SKM-1 (cell line): ENCODE measurements around the gene ODF4.
"Not testable (repeated sequence)": the region's sequence is repeated elsewhere in the genome, so short reads cannot be mapped to it uniquely, and the experiment has no call there.

ENCODE experiments used
- DNase-seq: peaks from one replicate; lab custom pipeline; 2025; ENCODE audit not compliant: unreplicated experiment; lab: John Stamatoyannopoulos, UW

ODF4 gene

DNA sequence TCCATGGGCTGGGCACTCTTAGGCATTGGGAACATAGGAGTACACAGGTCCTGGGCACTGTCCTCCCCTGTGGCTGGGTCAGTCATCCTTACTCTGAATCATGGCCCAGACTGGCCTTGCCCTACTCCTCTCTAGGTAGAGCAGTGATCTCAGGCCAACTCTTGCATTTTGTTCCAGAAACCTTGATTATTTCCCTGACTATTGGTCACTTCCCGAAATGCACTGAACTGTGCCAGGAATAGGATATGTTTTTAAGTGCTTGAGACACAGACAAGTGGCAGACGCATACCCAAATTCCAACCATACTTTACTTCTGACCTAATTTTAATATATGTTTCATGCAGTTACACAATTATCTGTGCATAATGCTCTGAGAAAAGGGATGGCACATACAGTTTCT lies 26.6 kb downstream of the ODF4 start:
- DNase-seq = no peak

DNA sequence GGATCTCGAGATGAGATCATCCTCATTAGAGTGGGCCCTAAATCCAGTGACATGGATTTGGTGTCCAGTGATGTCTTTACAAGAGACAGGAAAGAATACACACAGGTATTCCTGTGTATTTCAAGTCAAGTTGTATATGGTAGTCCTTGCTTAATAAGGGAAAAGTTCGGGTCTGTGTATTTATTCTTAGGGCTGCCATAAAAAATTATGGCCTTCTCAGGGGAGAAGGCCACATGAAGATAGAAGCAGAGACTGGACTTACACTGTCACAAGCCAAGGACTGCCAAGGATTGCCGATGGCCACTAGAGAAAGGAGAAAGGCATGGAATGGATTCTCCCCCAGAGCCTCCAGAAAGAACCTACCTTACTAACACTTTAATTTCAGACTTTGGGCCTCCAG lies 28.6 kb downstream of the ODF4 start:
- DNase-seq = no peak

DNA sequence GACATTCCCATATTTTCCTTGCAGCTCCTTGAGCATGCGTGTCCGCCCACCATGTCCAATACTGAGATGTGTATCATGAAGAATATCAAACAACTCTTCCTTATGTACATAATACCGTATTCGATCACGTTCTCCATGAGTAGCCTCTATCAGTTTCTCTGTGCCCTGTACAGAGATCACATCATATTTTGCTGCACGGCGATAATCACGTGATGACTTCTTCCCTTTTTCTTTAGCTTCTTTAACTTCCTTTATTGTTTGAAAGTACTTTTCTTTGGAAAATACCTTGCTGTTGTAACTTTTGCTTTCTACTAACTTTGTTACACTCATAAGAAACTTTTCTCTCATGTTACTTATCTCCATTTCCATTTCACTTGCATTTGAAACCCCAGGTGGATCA lies 30.3 kb downstream of the ODF4 start:
- DNase-seq = no peak

DNA sequence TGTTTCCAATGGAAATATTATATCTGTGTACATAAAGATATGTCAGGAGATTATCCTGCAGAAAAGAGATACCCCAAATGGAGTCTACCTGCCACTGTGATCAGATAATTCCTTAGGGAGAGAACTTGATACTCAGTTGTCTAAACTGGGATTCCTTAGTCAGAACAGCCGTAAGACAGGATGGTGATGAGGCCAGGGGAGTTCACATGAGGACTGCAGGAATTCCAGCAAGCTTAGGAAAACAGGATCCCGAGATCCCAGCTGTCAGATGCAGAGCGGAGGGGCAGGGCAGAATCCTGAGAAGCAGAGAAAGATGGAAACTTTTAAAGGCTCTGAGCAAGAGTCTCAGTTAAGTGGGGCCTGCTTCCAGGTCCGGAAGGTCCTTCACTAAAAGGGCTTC lies 32.1 kb downstream of the ODF4 start:
- DNase-seq = no peak

DNA sequence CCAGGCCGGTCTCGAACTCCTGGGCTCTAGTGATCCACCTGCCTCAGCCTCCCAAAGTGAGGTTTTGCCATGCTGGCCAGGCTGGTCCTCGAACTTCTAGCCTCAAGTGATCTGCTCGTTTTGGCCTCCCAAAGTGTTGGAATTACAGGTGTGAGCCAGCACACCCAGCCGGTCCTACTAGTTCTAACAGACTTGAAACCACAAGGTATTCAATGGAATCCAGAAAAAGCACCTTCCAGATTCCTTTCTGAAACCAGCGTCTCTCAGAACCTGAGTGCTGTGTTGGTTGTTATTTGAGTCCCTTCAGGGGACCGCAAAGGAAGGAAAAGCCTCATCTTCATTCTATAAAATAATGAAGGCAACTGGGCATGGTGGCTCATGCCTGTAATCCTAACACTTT lies 32.8 kb downstream of the ODF4 start:
- DNase-seq = no peak

DNA sequence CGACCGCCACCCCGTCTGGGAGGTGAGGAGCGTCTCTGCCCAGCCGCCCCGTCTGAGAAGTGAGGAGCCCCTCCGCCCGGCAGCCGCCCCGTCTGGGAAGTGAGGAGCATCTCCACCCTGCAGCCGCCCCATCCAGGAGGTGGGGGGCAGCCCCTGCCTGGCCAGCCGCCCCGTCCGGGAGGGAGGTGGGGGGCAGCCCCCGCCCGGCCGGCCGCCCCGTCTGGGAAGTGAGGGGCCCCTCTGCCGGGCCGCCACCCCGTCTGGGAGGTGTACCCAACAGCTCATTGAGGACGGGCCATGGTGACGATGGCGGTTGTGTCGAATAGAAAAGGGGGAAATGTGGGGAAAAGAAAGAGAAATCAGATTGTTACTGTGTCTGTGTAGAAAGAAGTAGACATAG lies 34.2 kb downstream of the ODF4 start:
- not testable (repeated sequence) for DNase-seq

DNA sequence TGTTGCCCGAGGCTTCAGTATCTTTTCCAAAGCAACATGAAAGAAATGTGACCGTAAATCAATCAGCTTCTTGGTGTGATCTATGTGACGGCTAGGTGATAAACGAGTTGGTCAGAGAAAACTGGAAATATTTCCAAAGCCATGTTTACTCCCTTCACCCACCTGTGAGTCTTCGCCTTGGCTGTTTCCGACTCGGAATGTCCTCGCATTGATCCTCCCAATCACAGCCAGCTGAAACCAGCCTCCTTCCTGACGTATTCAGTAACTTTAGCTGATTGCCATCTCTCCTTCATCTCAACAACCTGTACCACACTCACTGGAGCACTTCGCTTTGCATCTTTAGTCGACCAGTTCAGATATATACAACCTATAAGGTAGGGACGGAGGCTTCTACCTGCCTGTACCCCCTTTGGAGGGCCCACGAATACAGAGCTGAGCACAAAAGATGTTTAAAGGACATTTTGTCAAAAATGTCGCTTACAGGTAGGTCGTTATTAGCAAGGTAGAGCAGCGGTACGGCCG lies 36.2 kb downstream of the ODF4 start:
- no peak for DNase-seq

DNA sequence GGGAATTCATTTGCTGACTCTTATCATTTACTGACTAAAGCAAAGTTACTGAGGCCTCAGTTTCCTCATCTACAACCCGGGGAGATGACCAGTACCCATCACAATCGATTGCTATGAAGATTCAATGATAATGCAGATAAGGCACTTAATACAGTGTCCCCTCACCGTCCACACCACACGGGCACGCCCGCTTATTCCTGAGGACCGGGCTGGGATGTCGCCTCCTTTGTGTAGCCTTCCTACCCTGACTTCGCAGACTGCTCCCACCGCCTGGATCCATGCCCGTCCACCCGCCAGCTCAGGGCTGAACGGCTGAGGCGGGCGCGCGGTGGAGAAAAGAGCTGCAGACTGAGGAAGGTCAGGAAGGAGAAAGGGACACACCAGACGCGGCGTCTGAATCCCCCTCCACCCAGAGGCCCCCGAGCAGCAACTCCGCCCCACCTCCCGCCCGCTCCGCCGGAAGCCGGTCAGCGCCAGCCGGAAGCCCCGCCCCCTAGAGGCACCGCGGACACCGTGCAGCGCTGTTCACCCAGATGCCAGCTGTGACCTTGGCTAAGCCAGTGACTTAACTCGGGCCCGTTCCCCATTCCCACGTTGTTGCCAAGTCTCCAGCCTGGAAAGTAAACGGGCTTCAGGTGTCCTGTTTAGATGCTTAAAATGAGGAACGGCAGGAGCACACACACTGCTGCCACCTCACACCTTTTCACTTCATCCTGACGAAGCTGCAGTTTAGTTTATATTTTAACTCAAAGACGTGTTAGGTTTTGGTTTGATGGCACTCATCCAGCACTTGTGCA lies 36.8 kb downstream of the ODF4 start, which contains the start of gene KRABD2:
Gene KRABD2, minus strand, starts transcription at position 434 of the 797 bp plus-strand sequence.
- DNase-seq = peak; percentile 21

DNA sequence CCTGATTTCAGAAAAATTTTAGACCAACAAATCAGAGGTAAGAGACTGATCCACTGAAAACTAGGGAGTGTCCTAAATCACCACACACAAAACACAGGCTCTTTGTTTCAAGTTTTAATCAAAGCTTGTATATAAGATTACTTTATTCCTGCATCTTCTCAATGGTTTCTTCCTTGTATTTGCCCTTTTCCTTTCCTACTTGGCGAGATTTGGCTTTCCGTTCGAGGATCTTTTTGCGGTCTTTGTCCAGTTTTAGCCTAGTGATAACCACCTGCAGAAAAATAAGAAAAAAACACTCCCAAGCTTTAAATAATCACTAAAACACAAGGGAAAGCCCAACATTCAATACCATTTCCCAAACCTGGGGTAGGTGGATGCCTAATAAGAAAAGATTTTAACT lies 37.8 kb downstream of the ODF4 start:
- no peak for DNase-seq

DNA sequence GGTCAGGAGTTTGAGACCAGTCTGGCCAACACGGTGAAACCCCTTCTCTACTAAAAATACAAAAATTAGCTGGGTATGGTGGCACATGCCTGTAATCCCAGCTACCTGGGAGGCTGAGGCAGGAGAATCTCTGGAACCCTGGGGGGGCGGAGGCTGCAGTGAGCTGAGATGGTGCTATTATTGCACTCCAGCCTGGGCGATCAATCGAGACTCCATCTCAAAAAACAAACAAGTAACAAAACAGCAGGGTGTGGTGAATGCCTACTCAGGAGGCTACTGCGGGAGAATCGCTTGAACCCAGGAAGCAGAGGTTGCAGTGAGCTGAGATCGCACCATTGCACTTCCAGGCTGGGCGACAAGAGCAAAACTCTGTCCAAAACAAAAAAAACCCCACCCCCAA lies 38.5 kb downstream of the ODF4 start:
- DNase-seq = not testable (repeated sequence)

DNA sequence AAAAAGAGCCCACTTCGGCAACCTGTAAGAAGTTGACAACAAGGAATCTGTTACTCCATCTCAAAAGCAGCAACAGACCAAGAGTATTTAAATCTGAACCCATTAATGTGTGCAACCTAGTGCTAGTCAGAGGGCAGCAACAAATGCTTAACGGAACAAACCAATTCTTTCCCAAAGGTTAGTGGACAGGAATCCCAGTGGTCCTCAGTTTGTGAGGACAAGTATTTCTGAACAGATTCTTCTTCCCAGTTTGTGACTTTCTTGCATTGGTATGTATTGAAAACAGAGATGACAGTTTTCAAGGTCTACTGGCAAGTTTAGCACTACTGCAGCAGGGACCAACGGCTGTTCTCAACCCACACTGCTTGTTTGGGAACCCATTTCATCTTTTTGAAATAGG lies 40.4 kb downstream of the ODF4 start:
- no peak for DNase-seq

DNA sequence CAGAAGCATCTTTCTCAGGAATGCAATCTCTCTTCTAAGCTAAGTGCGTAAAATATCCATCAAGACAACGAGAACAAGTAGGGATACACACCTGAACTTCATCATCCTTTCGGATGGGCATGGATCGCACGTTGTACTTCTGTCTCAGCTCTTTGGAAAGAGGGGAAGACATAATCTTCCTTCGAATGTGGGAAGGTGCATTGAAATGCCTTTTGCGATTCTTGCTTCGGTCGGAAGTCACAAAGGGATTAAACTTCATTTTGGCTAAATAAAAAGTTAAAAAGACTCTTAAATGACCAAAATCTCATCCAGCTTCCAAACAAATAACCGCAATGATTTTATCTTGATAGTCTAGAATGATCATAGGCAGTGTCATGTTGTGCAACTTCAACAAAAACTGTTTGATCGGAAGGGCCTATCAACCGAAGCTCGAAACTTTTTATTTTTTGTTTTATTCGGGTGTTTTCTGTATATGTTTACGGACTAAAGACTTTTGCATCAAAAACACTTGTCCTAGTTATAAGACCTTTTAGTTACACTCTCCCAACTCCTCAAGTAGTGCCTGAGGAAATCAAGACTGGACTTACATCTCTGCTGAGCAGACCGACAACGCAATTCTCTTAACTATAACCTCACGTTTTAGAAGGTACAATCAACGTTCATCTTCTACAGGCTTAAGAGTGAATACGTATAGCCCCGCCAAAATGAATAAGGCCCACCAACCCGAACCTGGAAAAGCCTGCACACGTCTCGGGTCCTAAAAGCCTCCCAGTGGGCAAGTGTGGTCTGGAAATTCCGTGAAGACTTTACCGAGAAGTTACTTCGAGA lies 42.6 kb downstream of the ODF4 start:
- DNase-seq = no peak

DNA sequence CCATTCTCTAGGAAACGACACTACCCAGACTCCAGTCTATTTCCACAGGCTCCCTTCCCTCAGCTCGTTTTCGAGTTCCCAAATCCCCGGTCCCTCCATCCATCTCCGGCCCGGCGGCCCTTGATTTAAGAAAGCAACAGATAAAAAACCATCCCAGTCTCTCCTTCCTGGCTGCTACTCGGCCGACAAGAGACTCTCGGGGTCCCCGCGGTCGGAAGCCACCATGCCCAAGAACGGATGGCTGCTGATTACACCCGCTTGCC lies 43.2 kb downstream of the ODF4 start:
- DNase-seq = no peak

DNA sequence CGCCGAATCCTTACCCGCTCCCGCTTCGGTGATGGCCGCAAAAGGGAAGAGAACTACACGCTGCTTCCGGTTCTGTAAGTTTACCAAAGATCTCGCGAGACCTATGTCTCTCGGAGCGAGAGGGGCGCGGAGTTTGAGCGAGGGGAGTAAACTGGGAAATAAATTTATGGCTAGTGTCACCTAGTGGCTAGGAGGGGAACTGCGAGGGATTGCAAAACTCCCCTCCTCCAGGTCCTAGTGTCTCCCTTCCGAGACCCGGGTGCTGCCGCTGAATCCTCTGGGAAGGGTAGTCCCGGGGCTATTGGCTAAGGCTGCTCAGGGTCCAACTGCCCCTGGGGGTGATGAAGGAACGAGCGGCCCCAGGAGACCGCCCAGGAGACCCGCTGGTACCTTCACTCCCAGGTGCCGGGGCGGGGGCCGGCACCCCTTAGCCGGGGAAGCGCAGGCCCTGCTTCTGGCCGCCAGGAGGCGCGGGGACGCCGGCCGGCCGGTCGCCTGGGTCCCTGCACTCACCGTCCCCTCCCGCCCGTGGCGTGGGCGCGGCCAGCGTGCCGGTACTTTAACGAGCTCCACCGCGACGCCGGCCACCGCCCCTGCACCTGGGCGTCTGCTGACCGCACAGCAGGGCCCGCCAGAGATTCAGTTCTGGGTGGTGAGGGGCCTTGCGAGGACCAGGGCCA lies 43.6 kb downstream of the ODF4 start, which contains the start of gene RPL26:
Gene RPL26, minus strand, starts transcription at position 51 of the 680 bp plus-strand sequence. CDS start 883 bp downstream, outside the sequence.
- DNase-seq = peak; percentile 78

DNA sequence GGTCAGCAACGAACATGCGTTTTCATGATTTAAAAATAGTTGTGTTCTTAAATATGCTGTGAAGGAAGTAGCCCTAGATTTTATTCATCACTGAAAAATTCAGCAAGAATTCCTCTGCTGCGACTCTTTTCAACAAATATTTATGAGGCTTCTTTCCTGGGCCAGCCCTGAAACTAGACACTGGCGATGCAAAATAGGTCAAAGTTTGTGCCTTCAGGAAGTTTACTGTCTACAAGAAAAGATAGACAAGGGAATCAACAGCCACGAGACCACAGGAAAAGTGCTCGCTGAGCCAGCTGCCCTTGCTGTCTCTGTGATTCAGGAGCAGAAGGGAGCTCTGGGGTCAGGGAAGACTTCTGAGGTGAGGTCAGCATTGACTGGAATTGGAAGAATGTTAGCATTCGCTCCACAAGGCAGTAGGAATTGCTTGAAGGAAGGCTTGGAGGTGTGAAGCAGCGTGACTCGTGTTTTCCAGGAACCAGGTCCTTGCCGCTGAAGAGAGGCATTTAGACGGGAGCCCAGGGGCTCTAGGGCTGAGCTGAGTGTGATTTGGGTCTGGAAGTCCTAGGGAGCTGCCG lies 45.2 kb downstream of the ODF4 start:
- no peak for DNase-seq

DNA sequence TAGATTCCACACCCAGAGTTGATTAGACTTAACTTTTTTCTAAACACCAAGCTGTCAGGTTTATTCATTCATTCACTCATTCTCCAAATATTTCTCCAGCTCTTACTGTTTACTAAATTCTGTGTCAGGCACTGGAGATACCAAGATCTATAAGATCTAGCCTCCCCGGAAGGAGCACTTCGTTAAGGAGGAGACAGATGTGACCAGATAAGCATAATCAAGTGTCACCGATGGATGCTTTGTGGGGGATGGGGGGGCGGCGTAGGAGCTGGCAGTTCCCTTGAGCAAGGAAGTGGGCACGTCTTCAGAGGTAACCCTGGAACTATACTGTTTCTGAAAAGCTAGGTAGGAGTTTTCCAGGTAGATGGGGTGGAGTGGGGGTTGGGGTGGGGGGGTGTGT lies 47.2 kb downstream of the ODF4 start:
- no peak for DNase-seq

DNA sequence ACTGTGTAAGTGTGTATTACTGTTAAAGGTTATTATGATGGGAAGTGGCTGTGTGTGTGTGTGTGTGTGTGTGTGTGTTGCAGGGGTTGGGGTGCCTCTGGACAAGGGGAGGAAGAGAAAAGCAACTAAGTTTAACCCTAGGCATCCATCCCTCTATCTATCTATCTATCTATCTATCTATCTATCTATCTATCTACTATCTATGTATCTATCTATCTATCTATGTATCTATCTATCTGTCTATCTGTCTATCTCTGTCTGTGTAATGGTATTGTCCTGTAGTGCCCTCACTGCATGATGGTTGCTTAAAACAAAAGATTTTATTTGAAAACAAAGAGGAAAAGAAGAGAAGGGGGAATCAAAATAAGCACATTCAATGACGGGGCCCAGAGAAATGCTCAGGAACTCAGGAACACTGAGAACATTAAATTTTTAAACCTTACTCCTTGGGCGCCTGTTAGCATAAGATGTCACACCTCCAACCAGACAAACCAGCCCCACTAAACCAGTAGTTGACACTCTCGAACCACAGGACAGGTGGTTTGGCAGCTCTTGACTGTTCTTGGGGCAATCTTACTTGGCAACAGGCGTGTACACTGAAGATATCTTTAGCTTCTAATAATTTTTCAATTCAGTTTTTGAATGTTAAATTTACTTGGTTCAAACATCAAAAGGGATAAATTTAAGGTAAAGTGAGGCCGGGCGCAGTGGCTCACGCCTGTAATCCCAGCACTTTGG lies 48.4 kb downstream of the ODF4 start:
- DNase-seq = no peak

DNA sequence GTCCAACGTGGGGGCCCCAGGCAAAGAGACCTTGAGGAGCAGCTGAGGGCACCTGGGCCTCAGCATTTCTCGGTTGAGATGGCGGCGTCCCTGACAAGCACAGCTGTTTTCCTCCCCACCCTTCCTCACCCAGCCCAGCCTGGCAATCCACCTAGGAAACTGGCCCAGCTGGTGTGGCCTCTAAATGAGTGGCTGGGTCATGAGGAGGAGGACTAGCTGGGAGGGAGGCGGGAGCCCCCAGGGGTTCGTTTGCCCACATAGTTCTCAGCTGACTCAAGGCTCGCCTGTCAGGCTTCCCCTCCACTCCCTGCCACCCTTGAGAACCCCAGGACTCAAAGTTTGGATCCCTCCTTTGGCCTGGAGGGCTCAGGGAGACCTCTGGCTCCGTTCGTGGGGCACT lies 52.1 kb downstream of the ODF4 start:
- DNase-seq = no peak

DNA sequence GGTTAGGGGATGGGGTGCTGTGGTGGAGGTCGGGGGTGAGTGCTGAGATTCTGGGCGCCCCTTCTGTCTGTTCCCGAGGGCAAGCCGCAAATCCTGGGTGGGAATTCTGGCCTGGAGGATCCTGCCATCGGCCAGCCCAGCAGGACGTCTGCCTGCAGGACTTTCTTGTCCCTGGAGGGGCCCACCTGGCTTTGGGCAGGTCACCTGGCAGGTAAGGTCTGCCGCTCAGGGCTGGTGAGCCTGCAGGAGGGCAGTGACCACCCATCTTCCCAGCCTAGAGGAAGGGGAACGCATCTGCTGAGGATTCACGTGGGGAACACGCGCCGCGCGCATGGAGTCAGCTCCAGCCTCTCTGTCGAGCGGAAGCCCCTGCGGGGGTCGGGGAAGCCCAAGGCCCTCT lies 52.6 kb downstream of the ODF4 start:
- no peak for DNase-seq

DNA sequence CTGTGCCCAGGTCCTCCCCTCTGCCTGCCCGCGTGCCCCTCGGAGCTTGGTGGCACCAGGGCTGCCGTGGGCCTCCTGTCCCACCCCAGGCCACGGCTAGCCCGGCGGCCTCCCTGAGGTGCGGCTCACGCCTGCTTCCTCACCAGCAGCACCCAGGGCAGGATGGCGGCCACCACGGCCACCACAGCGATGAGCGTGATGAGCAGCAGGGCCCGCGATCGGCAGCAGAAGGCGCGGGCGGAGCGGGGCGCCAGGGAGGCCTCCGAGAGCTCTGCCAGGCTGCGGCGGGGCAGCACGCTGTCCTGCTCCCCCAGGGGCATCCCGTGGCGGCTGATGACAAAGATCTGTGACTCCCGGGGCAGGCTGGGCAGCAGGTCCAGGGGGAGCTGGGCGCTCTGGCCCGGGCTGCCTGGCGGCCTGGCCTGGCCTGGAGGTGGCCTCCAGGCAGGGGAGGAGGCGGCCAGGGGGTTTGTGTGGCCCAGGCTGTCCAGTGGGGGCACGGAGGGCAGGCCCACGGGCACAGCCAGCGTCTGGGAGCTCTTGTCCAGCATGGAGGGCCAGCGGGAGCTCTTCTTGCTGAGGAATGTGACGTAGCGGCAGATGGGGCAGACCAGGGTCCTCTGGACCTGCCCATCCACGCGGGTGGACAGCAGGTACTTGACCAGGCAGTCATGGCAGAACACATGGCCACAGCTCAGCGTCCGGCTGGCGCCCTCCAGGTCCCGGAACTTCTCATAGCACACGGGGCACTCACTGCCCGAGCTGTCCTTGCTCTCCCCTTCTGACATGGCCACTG lies 53.2 kb downstream of the ODF4 start:
- no peak for DNase-seq
